ENCODE data around the gene D2HGDH.

Gene D2HGDH

DNA sequence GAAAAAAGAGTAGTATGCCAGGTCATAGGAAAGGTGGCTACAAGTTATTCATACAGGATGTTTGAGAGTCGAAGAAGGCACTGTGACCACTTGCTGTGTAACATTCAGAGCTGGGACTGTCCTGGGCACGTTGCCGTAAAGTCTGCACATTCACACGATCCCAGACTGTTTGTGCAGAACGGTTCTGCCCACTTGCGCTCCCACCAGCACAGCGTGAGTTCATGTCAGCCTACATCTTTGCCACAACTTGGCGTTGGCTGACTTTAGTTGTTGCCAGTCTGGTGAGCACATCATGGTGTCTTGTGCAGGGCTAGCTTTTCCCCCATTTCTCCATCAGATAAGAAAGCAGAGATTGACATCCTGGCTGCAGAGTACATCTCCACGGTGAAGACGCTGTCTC, 25.6 kb upstream of the D2HGDH start:
- H3K4me3 ChIP-seq (ENCODE audit: low read depth, low read length) = no peak overlapping the region
- no peak for DNase-seq (ENCODE audit: low read depth)
- in situ Hi-C loops (cut with HindIII; ENCODE audit: low sequenced_read_pairs) = no loop called here
- TF ChIP-seq, protein P1, sequence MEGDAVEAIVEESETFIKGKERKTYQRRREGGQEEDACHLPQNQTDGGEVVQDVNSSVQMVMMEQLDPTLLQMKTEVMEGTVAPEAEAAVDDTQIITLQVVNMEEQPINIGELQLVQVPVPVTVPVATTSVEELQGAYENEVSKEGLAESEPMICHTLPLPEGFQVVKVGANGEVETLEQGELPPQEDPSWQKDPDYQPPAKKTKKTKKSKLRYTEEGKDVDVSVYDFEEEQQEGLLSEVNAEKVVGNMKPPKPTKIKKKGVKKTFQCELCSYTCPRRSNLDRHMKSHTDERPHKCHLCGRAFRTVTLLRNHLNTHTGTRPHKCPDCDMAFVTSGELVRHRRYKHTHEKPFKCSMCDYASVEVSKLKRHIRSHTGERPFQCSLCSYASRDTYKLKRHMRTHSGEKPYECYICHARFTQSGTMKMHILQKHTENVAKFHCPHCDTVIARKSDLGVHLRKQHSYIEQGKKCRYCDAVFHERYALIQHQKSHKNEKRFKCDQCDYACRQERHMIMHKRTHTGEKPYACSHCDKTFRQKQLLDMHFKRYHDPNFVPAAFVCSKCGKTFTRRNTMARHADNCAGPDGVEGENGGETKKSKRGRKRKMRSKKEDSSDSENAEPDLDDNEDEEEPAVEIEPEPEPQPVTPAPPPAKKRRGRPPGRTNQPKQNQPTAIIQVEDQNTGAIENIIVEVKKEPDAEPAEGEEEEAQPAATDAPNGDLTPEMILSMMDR (IDR thresholded peaks at IDR 0.05; ENCODE audit: low read depth, low read length, missing control alignments) = no peak

DNA sequence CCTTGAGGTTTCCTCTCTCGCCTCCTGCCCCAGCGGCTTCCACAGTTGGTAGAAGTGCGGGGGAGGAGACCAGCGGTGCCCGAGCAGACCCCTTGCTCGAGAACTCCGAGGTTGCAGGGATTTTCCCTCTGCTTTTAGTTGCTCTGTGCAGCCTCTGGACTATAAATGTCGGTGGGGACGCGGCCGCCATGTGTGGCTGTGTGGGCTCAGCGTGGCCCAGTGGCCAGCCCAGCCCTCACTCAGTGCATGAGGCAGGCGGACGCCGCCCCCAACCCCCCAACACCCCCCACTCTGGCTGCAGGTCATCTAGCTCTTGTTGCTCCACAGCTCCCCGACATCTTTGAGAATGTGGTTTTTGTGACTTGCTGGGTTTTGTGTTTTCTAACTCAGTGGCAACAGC, 15.3 kb upstream of the D2HGDH start:
- no peak overlapping the region for H3K4me3 ChIP-seq (ENCODE audit: low read depth, low read length)
- DNase-seq (ENCODE audit: low read depth) = no peak
- in situ Hi-C loops (cut with HindIII; ENCODE audit: low sequenced_read_pairs) = no loop called here
- TF ChIP-seq, protein P1 (IDR thresholded peaks at IDR 0.05; ENCODE audit: low read depth, low read length, missing control alignments) = no peak

DNA sequence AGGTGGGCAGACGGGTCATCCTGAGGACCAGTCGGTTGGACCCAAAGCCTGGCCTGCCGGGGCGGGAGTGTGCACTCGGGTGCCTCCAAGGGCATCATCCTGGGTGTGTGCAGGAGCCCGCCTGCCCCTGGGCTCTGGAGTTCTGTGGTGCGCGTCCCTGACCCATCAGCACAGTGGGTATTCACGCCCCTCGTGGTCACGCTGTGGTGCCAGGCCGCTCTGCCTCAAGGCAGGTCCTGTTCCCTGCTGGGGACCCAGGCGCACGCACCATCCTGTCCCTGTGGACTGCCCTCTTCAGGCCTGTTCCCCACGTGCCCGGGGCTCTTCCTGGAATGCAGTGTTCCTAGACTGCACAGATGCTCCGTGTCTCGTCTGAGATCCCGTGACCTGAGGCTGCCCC, 14.3 kb upstream of the D2HGDH start:
- TF ChIP-seq, protein P1 (IDR thresholded peaks at IDR 0.05; ENCODE audit: low read depth, low read length, missing control alignments) = no peak
- DNase-seq (ENCODE audit: low read depth) = no peak
- H3K4me3 ChIP-seq (ENCODE audit: low read depth, low read length) = no peak overlapping the region
- in situ Hi-C loops (cut with HindIII; ENCODE audit: low sequenced_read_pairs) = loop anchor here (10.0 kb wide), 1 partner anchor 45 kb away; no protein-coding TSS in a partner anchor

DNA sequence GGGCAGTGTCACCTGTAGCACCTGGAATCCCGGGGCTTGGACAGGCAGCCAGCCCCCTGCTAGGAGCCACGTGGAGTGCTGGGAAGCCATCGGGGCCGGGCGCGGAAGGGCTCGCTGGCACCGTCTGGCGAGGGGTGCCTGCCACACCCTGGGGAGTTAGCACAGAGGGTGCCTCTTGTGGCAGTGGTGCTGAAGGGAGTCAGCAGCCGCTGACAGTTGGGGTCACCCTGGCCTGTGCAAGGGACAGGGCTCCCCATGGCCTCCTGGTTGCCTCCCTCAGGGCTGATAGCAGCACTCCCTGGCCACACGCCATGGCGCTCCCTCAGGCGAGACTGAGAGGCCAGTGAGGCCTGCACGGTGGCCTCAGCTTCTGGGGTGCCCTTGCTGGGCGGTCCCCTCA, 13.9 kb upstream of the D2HGDH start:
- DNase-seq (ENCODE audit: low read depth) = no peak
- in situ Hi-C loops (cut with HindIII; ENCODE audit: low sequenced_read_pairs) = loop anchor here (10.0 kb wide), 1 partner anchor 46 kb away; no protein-coding TSS in a partner anchor
- H3K4me3 ChIP-seq (ENCODE audit: low read depth, low read length) = no peak overlapping the region
- TF ChIP-seq, protein P1 (IDR thresholded peaks at IDR 0.05; ENCODE audit: low read depth, low read length, missing control alignments) = no peak

DNA sequence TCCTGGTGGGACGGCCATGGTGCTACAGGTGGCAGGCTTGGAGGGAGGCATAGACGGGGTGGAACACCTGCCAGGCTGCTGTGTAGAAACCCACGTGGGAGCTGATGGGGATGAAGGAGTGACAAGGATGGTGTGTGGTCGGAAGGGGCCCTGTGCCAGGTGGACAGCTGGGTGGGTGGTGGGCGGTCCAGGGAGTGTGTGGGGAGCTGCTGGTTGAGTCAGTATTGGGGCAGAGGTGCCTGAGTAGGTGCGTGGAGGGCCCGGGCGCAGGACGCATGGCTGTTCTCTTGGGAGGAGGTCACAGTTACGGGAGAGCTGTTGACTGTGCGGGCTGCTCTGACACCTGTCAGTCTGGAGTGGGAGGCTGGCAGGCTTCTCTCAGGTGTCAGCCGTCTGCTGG, 12.6 kb upstream of the D2HGDH start:
- no peak for DNase-seq (ENCODE audit: low read depth)
- TF ChIP-seq, protein P1 (IDR thresholded peaks at IDR 0.05; ENCODE audit: low read depth, low read length, missing control alignments) = no peak
- H3K4me3 ChIP-seq (ENCODE audit: low read depth, low read length) = no peak overlapping the region
- in situ Hi-C loops (cut with HindIII; ENCODE audit: low sequenced_read_pairs) = loop anchor here (10.0 kb wide), 1 partner anchor 47 kb away; no protein-coding TSS in a partner anchor

DNA sequence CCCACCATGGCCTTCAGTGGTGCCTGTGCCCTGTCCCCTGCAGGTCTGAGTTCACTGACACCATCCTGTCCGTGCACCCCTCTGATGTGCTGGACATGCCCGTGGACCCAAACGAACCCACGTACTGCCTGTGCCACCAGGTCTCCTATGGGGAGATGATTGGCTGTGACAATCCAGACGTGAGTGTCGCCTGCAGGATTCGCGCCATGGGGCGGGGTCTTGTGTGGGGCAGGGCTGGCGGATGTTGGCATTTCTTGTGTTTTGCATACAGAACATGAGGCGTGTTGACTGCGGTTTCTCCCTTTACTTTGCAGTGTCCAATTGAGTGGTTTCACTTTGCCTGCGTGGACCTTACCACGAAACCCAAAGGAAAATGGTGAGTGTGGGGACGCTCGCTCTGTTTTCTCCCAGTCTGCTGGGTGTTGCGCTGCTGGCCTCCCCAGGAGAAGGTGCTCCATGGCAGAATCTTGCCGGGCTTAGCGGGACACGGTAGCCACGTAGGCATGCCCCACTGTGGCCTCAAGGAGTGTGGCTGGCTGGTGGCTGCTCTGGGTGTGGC, 11.5 kb upstream of the D2HGDH start:
- TF ChIP-seq, protein P1 (IDR thresholded peaks at IDR 0.05; ENCODE audit: low read depth, low read length, missing control alignments) = no peak
- DNase-seq (ENCODE audit: low read depth) = no peak
- H3K4me3 ChIP-seq (ENCODE audit: low read depth, low read length) = no peak overlapping the region
- in situ Hi-C loops (cut with HindIII; ENCODE audit: low sequenced_read_pairs) = loop anchor here (10.0 kb wide), 1 partner anchor 48 kb away; no protein-coding TSS in a partner anchor
